Measurements from ENCODE around the gene VANGL2. TPM values are rescaled to one million over a fixed set of nuclear protein-coding genes. Genes with fewer than 3 reads are reported as not detected.
A peak's percentile ranks its signal among the peaks of the same experiment; 100 is the strongest.

Gene VANGL2
- total and polyA plus RNA-seq, 2 experiments from 2014 or later = 17.7 to 51.3 TPM

- Histone ChIP-seq H3K36me3 (ENCODE audit: insufficient read depth) (no peaks in the 10 kb centered on the region), H3K9me2 (ENCODE audit: insufficient read depth) (no peaks in the 10 kb centered on the region), H2AFZ (no peak overlapping the region), H3K27ac (ENCODE audit: low read depth) (peak overlapping the region; percentile 78; the same call in 1 of the 2 replicates), H4K20me1 (replicated peaks; ENCODE audit: insufficient read depth) (peaks cover 27% of the 10 kb centered on the region; the same call in 1 of the 2 replicates), H3K4me2 (peak overlapping the region; percentile 38; the same call in 1 of the 2 replicates), H3K4me1 (ENCODE audit: insufficient read depth) (peaks cover 59% of the 10 kb centered on the region), H3K79me2 (replicated peaks; ENCODE audit: insufficient read depth) (peaks cover 99% of the 10 kb centered on the region), H3K4me3 (no peak overlapping the region), H3K27me3 (ENCODE audit: insufficient read depth) (no peaks in the 10 kb centered on the region), H3F3A (replicated peaks; ENCODE audit: low read depth) (0 out of 2 replicates have a peak, but pooled peaks cover 3% of the 10 kb centered on the region)
- TF ChIP-seq REST (IDR thresholded peaks at IDR 0.05; ENCODE audit: unreplicated experiment) = no peak
- no peak for TF ChIP-seq EZH2phosphoT487 (IDR thresholded peaks at IDR 0.05; ENCODE audit: unreplicated experiment)
- TF ChIP-seq STAT1 (IDR thresholded peaks at IDR 0.05; ENCODE audit: unreplicated experiment) = no peak
- no peak for TF ChIP-seq EZH2 (IDR thresholded peaks at IDR 0.05; ENCODE audit: low read depth, unreplicated experiment)
- TF ChIP-seq ETS1 (IDR thresholded peaks at IDR 0.05) = no peak
- no peak for TF ChIP-seq CREB1 (CRISPR knock-in tag; IDR thresholded peaks at IDR 0.05; ENCODE audit: low read depth)
- no peak for TF ChIP-seq CTCF (conservative IDR thresholded peaks at IDR 0.05; ENCODE audit: low read depth in 2 of 2)
- no peak for TF ChIP-seq POLR2AphosphoS5 (IDR thresholded peaks at IDR 0.05; ENCODE audit: low read depth)
- TF ChIP-seq ZNF462 (CRISPR knock-in tag; IDR thresholded peaks at IDR 0.05) = no peak
- TF ChIP-seq ZNF331 (CRISPR knock-in tag; IDR thresholded peaks at IDR 0.05; ENCODE audit: low read depth) = no peak
- TF ChIP-seq ZNF114 (CRISPR knock-in tag; IDR thresholded peaks at IDR 0.05) = no peak
- no peak for TF ChIP-seq NANOG (IDR thresholded peaks at IDR 0.05; ENCODE audit: borderline replicate concordance)
- TF ChIP-seq JUNB (IDR thresholded peaks at IDR 0.05; ENCODE audit: unreplicated experiment) = no peak
- ATAC-seq (peak; percentile 6), DNase-seq (ENCODE audit: low spot score) (no peak)
- Mint-ChIP-seq H3K4me1 (peaks cover 80% of the 10 kb centered on the region), H3K4me3 (no peak overlapping the region), H3K27me3 (ENCODE audit: insufficient read depth, low read depth, poor library complexity) (peaks cover 7% of the 10 kb centered on the region), H3K27ac (0 out of 2 replicates have a peak overlapping the region, but pooled peaks have one; percentile 13), H3K36me3 (ENCODE audit: low read depth) (peaks cover 16% of the 10 kb centered on the region), H3K9me3 (no peaks in the 10 kb centered on the region)
Measured at GRCh38 chr1:160407839-160408801, 7.8 kb downstream of the VANGL2 start.

Measured in GM23338 (cell line).